IPS-18c (cell line): ENCODE data around the gene DGKA.
"Not testable (repeated sequence)": the region's sequence is repeated elsewhere in the genome, so short reads cannot be mapped to it uniquely, and the experiment has no call there.

Source experiments
- H3K4me3 ChIP-seq: 2 replicates; pipeline ENCODE4 v1.7.0; 2013; ENCODE audit warnings: low read depth, mild to moderate bottlenecking, low read length, moderate library complexity; ENCODE audit not compliant: insufficient read depth
- H3K9me3 ChIP-seq: one replicate; pipeline ENCODE4 v1.6.1; 2013; ENCODE audit warnings: mild to moderate bottlenecking, low read length, moderate library complexity; ENCODE audit not compliant: control insufficient read depth, insufficient read depth

The DGKA gene

DNA sequence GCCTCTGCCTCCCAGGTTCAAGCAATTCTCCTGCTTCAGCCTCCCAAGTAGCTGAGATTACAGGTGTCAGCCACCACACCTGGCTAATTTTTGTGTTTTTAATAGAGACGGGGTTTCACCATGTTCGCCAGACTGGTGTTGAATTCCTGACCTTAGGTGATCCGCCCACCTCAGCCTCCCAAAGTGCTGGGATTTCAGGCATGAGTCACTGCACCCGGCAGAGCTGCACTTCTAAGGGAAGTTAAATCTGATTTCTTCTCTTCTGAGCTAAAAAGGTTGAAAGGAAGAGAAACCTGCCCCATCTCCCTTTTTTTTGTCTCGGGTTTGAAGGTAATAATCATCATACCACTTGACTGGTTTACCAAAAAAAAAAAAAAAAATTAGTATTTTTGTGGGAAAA lies 50.9 kb downstream of the DGKA start:
- not testable (repeated sequence) for H3K9me3 ChIP-seq, H3K4me3 ChIP-seq

DNA sequence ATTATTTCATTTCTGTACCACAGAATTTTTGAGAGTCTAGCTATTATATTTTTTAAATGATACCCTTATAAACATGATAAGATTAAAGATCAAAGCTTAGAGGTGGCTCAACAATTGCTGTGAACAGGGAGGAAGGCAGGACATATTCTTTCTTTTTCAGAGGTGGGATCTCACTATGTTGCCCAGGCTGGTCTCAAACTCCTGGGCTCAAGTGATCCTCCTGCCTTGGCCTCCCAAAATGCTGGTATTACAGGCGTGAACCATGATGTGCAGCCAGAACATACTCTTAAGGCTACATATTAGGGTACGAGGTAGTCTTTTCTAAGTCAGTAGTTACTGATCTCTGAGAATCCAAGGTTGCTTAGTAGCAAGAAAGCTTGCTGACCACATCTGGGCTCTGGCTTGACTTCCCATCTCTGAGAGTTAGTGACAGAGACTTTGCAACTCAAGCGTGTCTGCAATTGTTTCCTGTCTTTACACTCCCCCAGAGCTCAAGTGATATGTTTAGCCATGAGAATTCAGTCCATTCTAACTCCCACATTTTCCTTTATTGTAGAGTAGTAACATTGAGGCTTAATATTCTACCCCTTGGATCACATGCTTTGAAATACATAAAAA lies 51.5 kb downstream of the DGKA start:
- Histone ChIP-seq H3K4me3 (no peak overlapping the region), H3K9me3 (no peaks in the 10 kb centered on the region)

DNA sequence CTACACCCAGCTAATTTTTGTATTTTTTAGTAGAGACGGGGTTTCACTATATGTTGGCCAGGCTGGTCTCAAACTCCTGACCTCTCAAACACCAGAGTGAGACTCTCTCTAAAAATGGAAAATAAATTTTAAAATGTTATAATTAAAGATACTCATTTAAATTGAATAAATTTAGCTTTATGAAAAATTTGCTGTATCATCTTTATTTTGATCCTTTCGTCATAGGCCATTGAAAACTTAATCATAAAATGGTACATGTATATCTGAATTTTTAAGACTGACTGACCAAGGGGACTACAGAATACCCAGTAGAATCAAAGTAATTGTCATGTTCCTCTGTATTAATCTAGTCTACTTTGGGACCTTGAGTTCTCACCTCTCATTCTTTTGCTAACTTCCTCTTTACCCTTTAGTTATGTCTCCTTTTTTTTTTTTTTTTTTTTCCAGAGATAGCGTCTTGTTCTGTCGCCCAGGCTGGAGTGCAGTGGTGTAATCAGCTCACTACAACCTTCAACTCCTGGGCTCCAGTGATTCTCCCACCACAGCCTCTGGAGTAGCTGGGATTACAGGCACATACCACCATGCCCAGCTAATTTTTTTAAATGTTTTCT lies 52.4 kb downstream of the DGKA start:
- H3K4me3 ChIP-seq: no peak overlapping the region

DNA sequence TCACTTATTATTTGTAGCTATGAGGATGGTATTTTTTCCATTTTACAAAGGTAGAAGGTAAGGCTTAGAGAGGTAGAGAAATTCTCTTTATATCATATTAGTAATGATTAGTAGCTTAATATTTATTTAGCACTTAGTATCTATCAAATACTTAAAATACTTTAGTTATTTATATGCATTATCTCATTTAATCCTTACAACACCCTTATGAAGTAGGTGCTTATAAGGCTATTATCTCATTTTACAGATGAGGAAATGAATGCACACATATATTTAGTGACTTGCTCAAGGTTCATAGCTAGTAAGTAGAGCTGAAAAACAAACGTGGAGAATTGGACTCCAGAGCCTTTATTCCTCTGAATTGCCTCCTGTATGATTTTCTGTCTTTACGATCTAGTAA lies 53.9 kb downstream of the DGKA start:
- H3K9me3 ChIP-seq: no peaks in the 10 kb centered on the region
- no peak overlapping the region for H3K4me3 ChIP-seq

More for the DNA sequence above, 52.4 kb downstream of the DGKA start:
- H3K9me3 ChIP-seq: no peaks in the 10 kb centered on the region

DNA sequence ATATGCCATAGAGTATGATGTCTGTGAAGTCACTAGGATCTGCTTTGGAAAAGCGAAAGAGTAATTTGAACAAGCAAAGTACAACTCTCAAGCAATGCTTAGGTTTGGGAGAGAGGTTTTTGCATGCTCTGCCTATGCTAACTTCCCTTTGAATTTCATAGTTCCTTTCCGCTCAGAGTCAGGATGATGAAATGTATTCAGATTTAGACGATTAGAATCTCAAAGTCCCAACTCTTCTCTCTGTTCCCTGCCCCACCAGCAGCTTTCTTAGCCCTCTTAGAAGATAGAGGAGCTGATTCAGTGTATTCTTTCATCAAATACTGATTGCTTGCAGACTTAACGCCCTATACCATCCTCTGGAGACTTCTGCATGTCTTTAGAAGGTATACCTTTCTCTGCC lies 54.4 kb downstream of the DGKA start:
- Histone ChIP-seq H3K9me3 (no peaks in the 10 kb centered on the region), H3K4me3 (no peak overlapping the region)

DNA sequence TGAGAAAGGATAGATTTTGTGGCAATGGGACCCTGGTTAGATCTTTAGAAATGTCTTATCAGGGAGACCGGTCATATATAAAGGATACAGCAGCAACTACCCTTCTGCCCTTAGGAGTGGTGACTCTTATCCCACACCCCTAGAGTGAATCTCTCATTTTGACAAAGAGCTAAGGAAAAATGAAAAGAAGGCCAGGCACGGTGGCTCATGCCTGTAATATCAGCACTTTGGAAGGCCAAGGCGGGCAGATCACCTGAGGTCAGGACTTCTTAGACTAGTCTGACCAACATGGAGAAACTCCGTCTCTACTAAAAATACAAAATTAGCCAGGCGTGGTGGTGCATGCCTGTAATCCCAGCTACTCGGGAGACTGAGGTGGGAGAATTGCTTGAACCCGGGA lies 55.0 kb downstream of the DGKA start:
- not testable (repeated sequence) for H3K4me3 ChIP-seq

DNA sequence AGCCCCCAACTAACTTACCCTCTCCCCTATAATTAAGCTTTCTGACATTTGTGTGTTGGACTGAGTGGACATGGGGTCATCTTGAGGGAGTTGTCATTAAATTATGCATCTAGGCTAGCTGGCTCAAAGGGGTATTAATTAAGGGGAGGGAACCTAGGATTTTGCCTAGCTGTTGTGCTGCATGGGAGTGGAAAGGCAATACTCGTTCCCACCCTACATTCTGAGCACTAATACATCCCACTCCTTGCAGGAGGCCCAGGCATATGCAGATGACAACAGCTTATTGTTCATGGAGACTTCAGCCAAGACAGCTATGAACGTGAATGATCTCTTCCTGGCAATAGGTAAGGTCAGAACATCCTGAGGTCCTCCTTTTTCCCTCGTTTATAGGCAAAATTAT lies 60.1 kb downstream of the DGKA start:
- Histone ChIP-seq H3K9me3 (no peaks in the 10 kb centered on the region), H3K4me3 (no peak overlapping the region)

More for the DNA sequence above, 55.0 kb downstream of the DGKA start:
- H3K9me3 ChIP-seq: not testable (repeated sequence)

DNA sequence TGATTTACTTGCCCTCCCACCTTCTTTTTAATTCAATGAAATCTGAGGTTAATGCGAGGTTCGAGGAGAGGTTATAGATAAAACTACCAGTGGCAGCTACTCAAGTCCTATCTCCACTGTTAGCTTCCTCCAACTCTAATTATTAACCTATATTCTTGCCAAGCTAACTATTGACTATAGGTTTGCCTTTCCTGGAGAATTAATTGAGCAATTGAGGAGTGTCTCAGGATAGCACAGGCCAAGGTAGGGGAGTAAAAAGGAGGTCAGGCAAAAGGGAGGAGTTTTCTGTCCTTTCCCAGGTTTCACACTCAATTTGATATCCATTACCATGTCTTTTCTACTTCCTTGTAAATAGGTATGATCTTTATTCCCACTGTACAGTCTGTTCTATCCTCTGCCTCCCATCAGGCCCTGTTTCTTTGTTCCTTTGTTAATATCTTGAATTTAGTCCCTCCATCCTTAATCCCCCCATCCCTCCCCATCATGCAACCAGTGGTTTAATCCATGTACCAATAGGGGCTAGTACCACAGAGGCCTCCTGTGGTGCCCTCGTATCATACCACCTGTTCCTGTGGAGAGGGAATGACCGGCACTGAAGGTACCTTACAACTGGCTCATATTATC lies 62.4 kb downstream of the DGKA start:
- H3K9me3 ChIP-seq: no peaks in the 10 kb centered on the region
- H3K4me3 ChIP-seq: no peak overlapping the region

DNA sequence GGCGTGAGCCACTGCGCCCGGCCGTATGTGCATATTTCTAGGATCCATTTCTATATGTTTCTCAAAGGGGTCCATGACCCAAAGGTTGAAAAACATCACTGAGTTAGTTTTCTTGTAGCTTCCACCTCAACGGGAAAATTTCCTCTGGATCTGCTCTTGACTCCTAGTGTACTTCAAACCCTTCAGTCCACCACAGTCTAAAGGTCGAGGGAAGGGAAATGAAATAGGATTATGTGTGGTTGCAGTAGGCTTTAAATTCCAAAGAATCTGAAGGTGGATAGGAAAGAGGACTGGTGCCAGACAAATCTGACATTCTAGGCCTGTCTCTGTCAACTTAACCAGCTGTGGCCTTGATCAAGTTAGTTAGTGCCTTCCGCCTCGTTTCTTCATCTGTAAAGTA lies 64.4 kb downstream of the DGKA start:
- Histone ChIP-seq H3K4me3 (no peak overlapping the region), H3K9me3 (no peaks in the 10 kb centered on the region)

DNA sequence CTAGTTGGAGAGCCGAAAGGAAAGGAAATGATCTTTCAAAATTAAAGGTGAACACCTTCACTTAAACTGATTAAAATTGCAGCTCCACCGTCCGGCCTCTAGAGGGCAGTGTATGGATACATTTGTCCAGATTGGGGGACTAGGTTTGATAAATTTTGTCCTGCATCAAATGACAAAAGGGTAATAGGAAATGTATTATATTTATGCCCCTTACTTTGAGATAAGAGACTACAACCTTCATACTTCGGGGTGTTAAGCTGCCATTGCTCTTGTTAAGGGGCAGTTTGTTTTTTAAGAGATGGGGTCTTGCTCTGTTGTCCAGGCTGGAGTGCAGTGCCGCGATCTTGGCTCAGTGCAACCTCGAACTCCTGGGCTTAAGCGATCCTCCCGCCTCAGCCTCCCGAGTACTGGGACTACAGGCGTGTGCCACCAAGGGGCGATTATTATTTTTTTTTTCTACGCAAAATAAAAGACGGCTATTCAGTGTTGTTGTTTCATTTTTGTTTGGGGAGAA lies 65.3 kb downstream of the DGKA start:
- no peaks in the 10 kb centered on the region for H3K9me3 ChIP-seq
- H3K4me3 ChIP-seq: peak overlapping the region; percentile 30; the same call in 1 of the 2 replicates

DNA sequence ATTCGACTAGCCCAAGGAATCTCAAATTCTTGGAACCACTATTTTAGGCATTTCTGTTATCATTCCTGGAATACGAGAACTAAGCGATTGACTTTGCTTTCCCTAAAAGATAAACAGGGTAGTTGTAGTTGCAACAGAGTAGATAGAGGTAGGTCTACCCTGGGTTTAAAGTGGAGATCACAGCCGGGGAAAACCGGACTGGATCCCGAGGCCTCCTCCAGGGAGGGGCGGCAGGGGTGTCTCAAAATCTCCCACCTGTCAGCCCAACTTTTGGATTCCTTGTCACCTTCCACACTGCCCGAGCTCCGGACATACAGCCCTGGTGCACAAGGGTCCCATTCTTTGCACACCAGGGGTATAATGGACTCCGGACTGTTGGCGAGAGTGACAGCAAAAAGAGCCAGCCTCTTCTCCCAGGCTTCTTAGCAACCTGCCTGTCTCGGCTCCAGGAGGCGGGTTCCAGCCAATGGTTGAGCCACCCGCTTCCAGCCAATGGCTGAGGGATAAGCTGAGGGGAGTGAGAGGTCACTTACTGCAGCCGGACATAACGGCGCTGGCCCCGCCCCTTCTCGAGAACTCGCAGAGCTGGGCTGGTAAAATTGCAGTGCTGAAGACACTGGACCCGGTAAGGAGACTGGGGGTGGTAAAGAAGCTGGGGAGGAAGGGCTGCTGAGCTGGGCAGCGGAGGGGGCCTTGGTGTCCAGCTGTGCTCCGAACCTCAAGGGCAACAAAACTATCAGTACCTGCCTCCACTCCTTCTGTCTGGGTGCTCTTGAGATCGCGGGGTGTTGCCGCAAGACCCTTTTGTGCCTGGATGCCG lies 66.0 kb downstream of the DGKA start, which contains the start of gene SUOX:
Gene SUOX (plus strand): TSS at position 562 of the 820 bp plus-strand sequence. CDS start 4,946 bp downstream, outside the sequence.
- no peaks in the 10 kb centered on the region for H3K9me3 ChIP-seq
- peak within 1 kb of the TSS; percentile 75 for H3K4me3 ChIP-seq

DNA sequence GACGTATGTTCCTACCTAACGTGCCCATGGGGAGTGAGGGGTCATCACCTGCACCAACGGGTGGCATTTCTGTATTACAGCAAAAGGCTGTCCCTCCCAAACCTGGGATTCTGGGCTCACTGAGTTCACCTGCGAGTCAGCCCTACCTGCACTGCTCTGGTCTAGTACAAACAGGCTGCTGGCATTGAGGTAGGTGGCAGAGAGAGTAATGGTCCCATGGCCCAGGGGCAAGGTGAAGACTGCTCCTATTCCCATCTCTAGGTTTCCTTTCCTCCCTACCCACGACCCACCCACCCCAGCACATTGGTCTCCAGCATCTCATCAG lies 66.5 kb downstream of the DGKA start:
- Histone ChIP-seq H3K9me3 (no peaks in the 10 kb centered on the region), H3K4me3 (peak overlapping the region; percentile 75)

DNA sequence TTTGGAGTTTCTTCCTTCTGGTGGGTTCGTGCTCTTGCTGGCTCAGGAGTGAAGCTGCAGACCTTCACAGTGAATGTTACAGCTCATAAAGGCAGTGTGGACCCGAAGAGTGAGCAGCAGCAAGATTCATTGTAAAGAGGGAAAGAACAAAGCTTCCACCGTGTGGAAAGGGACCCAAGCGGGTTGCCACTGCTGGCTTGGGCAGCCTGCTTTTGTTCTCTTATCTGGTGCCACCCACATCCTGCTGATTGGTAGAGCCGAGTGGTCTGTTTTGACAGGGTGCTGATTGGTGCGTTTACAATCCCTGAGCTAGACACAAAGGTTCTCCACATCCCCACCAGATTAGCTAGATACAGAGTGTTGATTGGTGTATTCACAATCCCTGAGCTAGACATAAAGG lies 68.6 kb downstream of the DGKA start:
- not testable (repeated sequence) for H3K4me3 ChIP-seq, H3K9me3 ChIP-seq

DNA sequence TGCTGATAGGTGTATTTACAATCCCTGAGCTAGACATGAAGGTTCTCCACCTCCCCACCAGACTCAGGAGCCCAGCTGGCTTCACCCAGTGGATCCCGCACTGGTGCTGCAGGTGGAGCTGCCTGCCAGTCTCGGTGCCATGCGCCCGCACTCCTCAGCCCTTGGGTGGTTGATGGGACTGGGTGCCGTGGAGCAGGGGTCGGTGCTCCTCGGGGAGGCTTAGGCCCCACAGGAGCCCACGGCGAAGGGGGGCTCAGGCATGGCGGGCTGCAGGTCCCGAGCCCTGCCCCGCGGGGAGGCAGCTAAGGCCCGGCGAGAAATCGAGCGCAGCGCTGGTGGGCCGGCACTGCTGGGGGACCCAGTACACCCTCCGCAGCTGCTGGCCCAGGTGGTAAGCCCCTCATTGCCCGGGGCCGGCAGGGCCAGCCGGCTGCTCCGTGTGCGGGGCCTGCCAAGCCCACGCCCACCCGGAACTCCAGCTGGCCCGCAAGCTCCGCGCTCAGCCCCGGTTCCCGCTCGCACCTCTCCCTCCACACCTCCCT lies 69.1 kb downstream of the DGKA start:
- not testable (repeated sequence) for H3K4me3 ChIP-seq

DNA sequence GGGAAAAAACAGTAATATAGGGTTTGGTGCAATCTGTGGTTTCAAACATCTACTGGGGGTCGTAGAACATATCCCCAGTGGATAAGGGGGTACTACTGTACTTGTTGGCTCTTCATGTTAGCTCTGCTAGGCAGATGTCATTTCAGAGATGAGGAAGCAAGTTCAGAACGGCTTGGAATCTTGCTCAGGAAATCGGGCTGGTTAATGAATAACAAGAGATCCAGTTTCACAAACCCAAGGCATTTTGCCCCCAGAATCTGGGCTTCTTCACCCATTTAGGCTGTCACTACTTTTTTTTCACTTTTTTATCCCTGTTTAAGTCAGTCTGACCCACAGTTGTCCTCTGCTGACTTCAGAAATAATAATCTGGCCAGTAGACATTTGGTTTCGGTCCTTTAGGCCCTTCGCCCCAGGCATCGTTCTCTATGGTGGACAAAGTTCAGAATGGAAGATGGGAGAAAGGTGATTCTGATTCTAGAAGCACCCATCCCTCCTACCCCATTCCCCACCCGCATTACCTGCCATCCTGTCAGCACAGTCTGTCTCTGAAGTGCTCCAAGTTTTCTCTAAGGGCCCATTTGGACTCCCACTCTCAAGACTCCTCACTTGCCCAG lies 70.6 kb downstream of the DGKA start:
- no peaks in the 10 kb centered on the region for H3K9me3 ChIP-seq
- no peak overlapping the region for H3K4me3 ChIP-seq

More for the DNA sequence above, 69.1 kb downstream of the DGKA start:
- not testable (repeated sequence) for H3K9me3 ChIP-seq

DNA sequence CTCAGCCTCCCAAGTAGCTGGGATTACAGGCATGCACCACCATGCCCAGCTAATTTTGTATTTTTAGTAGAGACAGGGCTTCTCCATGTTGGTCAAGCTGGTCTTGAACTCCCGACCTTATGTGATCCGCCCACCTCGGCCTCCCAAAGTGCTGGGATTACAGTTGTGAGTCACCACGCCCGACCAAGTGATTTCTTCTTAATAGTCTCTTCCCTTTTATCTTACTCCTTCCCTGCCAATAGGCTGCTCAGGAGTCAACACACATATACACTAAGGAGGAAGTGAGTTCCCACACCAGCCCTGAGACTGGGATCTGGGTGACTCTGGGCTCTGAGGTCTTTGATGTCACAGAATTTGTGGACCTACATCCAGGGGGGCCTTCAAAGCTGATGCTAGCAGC lies 72.4 kb downstream of the DGKA start:
- H3K4me3 ChIP-seq, H3K9me3 ChIP-seq: not testable (repeated sequence)
